ENCODE data around the gene HS3ST5. TPM values are rescaled to one million over a fixed set of nuclear protein-coding genes. Genes with fewer than 3 reads are reported as not detected.
"Not testable (repeated sequence)": the region's sequence is repeated elsewhere in the genome, so short reads cannot be mapped to it uniquely, and the experiment has no call there.

The HS3ST5 gene
- total RNA-seq, 2 donors from 2014 or later: 0.05 to 0.16 TPM

- no peak overlapping the region for H3K4me3 ChIP-seq
- no peak for TF ChIP-seq CTCF (IDR thresholded peaks at IDR 0.05)
- intact Hi-C loops (cut with DNase I): no loop called here
These were observed 124.1 kb downstream of the HS3ST5 start for GRCh38 chr6:114218437-114219340.

GRCh38 chr6:114217996-114218395 lies 124.8 kb downstream of the HS3ST5 start:
- H3K27ac ChIP-seq; H3K27me3 ChIP-seq; H3K36me3 ChIP-seq; intact Hi-C loops (cut with DNase I); H3K4me1 ChIP-seq; H3K9ac ChIP-seq (ENCODE audit: low read depth in 2 of 2, low read length in 2 of 2); H3K9me3 ChIP-seq; H3K4me3 ChIP-seq; DNase-seq: not testable (repeated sequence)

More at GRCh38 chr6:114218437-114219340, 124.1 kb downstream of the HS3ST5 start:
- Histone ChIP-seq H3K27me3 (no peaks in the 10 kb centered on the region), H3K4me1 (no peaks in the 10 kb centered on the region), H3K36me3 (no peaks in the 10 kb centered on the region), H3K9ac (ENCODE audit: low read depth in 2 of 2, low read length in 2 of 2) (no peak overlapping the region), H3K27ac (no peak overlapping the region), H3K9me3 (no peaks in the 10 kb centered on the region)
- no peak for DNase-seq

- H3K4me1 ChIP-seq: no peaks in the 10 kb centered on the region
- H3K9me3 ChIP-seq: no peaks in the 10 kb centered on the region
- no peak for DNase-seq
- intact Hi-C loops (cut with DNase I): no loop called here
- no peaks in the 10 kb centered on the region for H3K27me3 ChIP-seq
- no peaks in the 10 kb centered on the region for H3K36me3 ChIP-seq
- no peak for TF ChIP-seq CTCF (IDR thresholded peaks at IDR 0.05)
- no peak overlapping the region for H3K27ac ChIP-seq
- H3K4me3 ChIP-seq: no peak overlapping the region
- no peak overlapping the region for H3K9ac ChIP-seq (ENCODE audit: low read depth in 2 of 2, low read length in 2 of 2)
These were observed 125.9 kb downstream of the HS3ST5 start for GRCh38 chr6:114216789-114217467.

- Histone ChIP-seq H3K27ac (no peak overlapping the region), H3K36me3 (no peaks in the 10 kb centered on the region), H3K4me1 (no peaks in the 10 kb centered on the region), H3K9me3 (no peaks in the 10 kb centered on the region), H3K27me3 (no peaks in the 10 kb centered on the region), H3K9ac (ENCODE audit: low read depth in 2 of 2, low read length in 2 of 2) (no peak overlapping the region), H3K4me3 (no peak overlapping the region)
- no peak for DNase-seq
- no peak for TF ChIP-seq CTCF (IDR thresholded peaks at IDR 0.05)
- intact Hi-C loops (cut with DNase I): no loop called here
These were observed 132.4 kb downstream of the HS3ST5 start for GRCh38 chr6:114210467-114210866.

GRCh38 chr6:114203460-114203859 lies 139.4 kb downstream of the HS3ST5 start:
- no peaks in the 10 kb centered on the region for H3K4me1 ChIP-seq
- no peaks in the 10 kb centered on the region for H3K27me3 ChIP-seq
- no peak overlapping the region for H3K9ac ChIP-seq (ENCODE audit: low read depth in 2 of 2, low read length in 2 of 2)
- no peak overlapping the region for H3K27ac ChIP-seq
- intact Hi-C loops (cut with DNase I): no loop called here
- TF ChIP-seq CTCF (IDR thresholded peaks at IDR 0.05): no peak
- H3K9me3 ChIP-seq: no peaks in the 10 kb centered on the region
- H3K36me3 ChIP-seq: no peaks in the 10 kb centered on the region
- no peak for DNase-seq
- H3K4me3 ChIP-seq: no peak overlapping the region

- DNase-seq: no peak
- intact Hi-C loops (cut with DNase I): no loop called here
- TF ChIP-seq CTCF (IDR thresholded peaks at IDR 0.05): no peak
- no peak overlapping the region for H3K4me3 ChIP-seq
- H3K4me1 ChIP-seq: no peaks in the 10 kb centered on the region
- no peaks in the 10 kb centered on the region for H3K27me3 ChIP-seq
- no peaks in the 10 kb centered on the region for H3K36me3 ChIP-seq
- H3K9me3 ChIP-seq: no peaks in the 10 kb centered on the region
- H3K27ac ChIP-seq: no peak overlapping the region
- H3K9ac ChIP-seq (ENCODE audit: low read depth in 2 of 2, low read length in 2 of 2): no peak overlapping the region
These were observed 140.4 kb downstream of the HS3ST5 start for GRCh38 chr6:114202389-114202788.

All from colonic mucosa (tissue), 4 donors.